ENCODE results near the gene PTER. TPM values are rescaled to one million over a fixed set of nuclear protein-coding genes. Genes with fewer than 3 reads are reported as not detected.

The PTER gene
- total RNA-seq, 1 experiment from 2014 or later: 30.1 TPM

GRCh38 chr10:16425449-16425848, 11.4 kb upstream of the PTER start:
- Mint-ChIP-seq H3K27ac (ENCODE audit: unreplicated experiment) (no peak overlapping the region), H3K4me1 (ENCODE audit: low read depth, unreplicated experiment) (no peaks in the 10 kb centered on the region), H3K4me3 (ENCODE audit: low read depth, unreplicated experiment) (no peak overlapping the region), H3K36me3 (ENCODE audit: insufficient read depth, unreplicated experiment) (no peaks in the 10 kb centered on the region), H3K9me3 (ENCODE audit: low read depth, unreplicated experiment) (peaks cover 8% of the 10 kb centered on the region), H3K27me3 (ENCODE audit: unreplicated experiment) (no peaks in the 10 kb centered on the region)
- no TSS peak for BruUV-seq (replicated peaks)
- TF ChIP-seq, protein P1, sequence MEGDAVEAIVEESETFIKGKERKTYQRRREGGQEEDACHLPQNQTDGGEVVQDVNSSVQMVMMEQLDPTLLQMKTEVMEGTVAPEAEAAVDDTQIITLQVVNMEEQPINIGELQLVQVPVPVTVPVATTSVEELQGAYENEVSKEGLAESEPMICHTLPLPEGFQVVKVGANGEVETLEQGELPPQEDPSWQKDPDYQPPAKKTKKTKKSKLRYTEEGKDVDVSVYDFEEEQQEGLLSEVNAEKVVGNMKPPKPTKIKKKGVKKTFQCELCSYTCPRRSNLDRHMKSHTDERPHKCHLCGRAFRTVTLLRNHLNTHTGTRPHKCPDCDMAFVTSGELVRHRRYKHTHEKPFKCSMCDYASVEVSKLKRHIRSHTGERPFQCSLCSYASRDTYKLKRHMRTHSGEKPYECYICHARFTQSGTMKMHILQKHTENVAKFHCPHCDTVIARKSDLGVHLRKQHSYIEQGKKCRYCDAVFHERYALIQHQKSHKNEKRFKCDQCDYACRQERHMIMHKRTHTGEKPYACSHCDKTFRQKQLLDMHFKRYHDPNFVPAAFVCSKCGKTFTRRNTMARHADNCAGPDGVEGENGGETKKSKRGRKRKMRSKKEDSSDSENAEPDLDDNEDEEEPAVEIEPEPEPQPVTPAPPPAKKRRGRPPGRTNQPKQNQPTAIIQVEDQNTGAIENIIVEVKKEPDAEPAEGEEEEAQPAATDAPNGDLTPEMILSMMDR (IDR thresholded peaks at IDR 0.05; ENCODE audit: unreplicated experiment): no peak
- DNase-seq: no peak
- CTCF ChIA-PET: no interaction called here
- intact Hi-C loops (cut with micrococcal nuclease; ENCODE audit: unreplicated experiment): no loop called here

- Mint-ChIP-seq H3K4me1 (ENCODE audit: low read depth, unreplicated experiment) (no peaks in the 10 kb centered on the region), H3K36me3 (ENCODE audit: insufficient read depth, unreplicated experiment) (no peaks in the 10 kb centered on the region), H3K4me3 (ENCODE audit: low read depth, unreplicated experiment) (no peak overlapping the region), H3K27me3 (ENCODE audit: unreplicated experiment) (no peaks in the 10 kb centered on the region), H3K27ac (ENCODE audit: unreplicated experiment) (no peak overlapping the region), H3K9me3 (ENCODE audit: low read depth, unreplicated experiment) (peaks cover 8% of the 10 kb centered on the region)
- no peak for DNase-seq
- CTCF ChIA-PET: no interaction called here
- intact Hi-C loops (cut with micrococcal nuclease; ENCODE audit: unreplicated experiment): no loop called here
- TF ChIP-seq, protein P1 (IDR thresholded peaks at IDR 0.05; ENCODE audit: unreplicated experiment): no peak
- BruUV-seq (replicated peaks): no TSS peak
Observed at GRCh38 chr10:16429539-16429938, 7.3 kb upstream of the PTER start.

DNA sequence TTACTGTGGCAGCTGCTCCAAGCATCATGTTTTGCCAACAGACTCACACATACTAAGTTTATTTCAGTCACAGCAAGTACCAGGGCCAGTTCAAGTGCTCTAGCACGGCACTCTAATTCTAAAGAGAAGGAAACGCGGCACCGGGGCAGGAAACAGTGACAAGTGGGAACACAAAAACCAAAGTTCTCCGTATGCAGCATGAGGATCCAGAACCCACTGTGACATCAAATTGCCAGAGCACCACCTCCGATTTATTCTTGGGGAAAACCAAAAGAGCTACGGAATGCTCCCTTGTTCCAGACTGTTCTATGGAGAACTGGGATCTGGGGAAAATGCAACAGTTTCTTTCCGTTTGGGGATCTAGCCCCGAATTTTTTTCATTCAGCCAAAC, 448 bp upstream of the PTER start:
- Mint-ChIP-seq H3K27me3 (ENCODE audit: unreplicated experiment) (no peaks in the 10 kb centered on the region), H3K9me3 (ENCODE audit: low read depth, unreplicated experiment) (no peaks in the 10 kb centered on the region), H3K4me1 (ENCODE audit: low read depth, unreplicated experiment) (peaks cover 21% of the 10 kb centered on the region), H3K27ac (ENCODE audit: unreplicated experiment) (peak overlapping the region; percentile 88), H3K36me3 (ENCODE audit: insufficient read depth, unreplicated experiment) (peaks cover 39% of the 10 kb centered on the region), H3K4me3 (ENCODE audit: low read depth, unreplicated experiment) (peak overlapping the region; percentile 77)
- intact Hi-C loops (cut with micrococcal nuclease; ENCODE audit: unreplicated experiment): loop anchor here (10.0 kb wide), 1 partner anchor 52 kb away; no protein-coding TSS in a partner anchor
- DNase-seq: no peak
- CTCF ChIA-PET: no interaction called here
- TF ChIP-seq, protein P1 (IDR thresholded peaks at IDR 0.05; ENCODE audit: unreplicated experiment): no peak
- no TSS peak for BruUV-seq (replicated peaks)

DNA sequence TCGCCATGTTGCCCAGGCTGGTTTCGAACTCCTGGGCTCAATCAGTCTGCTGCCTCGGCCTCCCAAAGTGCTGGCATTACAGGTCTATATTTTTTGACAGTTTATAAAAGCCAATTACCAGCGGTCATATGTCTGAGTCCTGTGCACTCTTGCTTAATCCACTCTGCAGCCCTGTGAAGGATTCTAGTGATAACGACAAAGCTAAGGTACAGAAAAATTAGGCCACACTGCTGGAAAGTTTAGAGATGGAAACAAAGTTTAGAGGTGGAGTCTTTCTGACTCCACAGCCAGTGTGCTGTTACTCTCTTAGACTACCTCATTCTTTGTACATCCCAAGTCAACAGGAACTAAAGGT, 707 bp downstream of the PTER start:
- H3K9me3 Mint-ChIP-seq (ENCODE audit: low read depth, unreplicated experiment): no peaks in the 10 kb centered on the region
- peak overlapping the region; percentile 77 for H3K4me3 Mint-ChIP-seq (ENCODE audit: low read depth, unreplicated experiment)
- no peak for DNase-seq
- peaks cover 41% of the 10 kb centered on the region for H3K36me3 Mint-ChIP-seq (ENCODE audit: insufficient read depth, unreplicated experiment)
- BruUV-seq (replicated peaks): TSS peak; percentile 54
- H3K27me3 Mint-ChIP-seq (ENCODE audit: unreplicated experiment): no peaks in the 10 kb centered on the region
- peak overlapping the region; percentile 88 for H3K27ac Mint-ChIP-seq (ENCODE audit: unreplicated experiment)
- intact Hi-C loops (cut with micrococcal nuclease; ENCODE audit: unreplicated experiment): loop anchor here (10.0 kb wide), 1 partner anchor 53 kb away; no protein-coding TSS in a partner anchor
- peaks cover 21% of the 10 kb centered on the region for H3K4me1 Mint-ChIP-seq (ENCODE audit: low read depth, unreplicated experiment)
- CTCF ChIA-PET: no interaction called here
- TF ChIP-seq, protein P1 (IDR thresholded peaks at IDR 0.05; ENCODE audit: unreplicated experiment): no peak

All from Calu3 (cell line).